HepG2 (cell line): ENCODE data around the gene RRAS2. TPM values are rescaled to one million over a fixed set of nuclear protein-coding genes. Genes with fewer than 3 reads are reported as not detected.

ENCODE experiments used
- AKNA ChIP-seq: sonication (generic); formaldehyde crosslinking; IDR thresholded peaks from 2 replicates; pipeline ENCODE4 v1.4.0; 2020; ENCODE audit warnings: missing genetic modification reagents, borderline replicate concordance
- ATF7 ChIP-seq, 2 experiments: fragments of 450-650 bp in 1 of 2; sonication (generic) in 1 of 2; formaldehyde crosslinking in 1 of 2; IDR thresholded peaks; 2 replicates each; pipeline versions ENCODE4 v1.4.0 to v1.6.1; 2016 to 2020; ENCODE audit warnings: antibody characterized with exemption in 1 of 2, mild to moderate bottlenecking in 1 of 2, missing genetic modification reagents in 1 of 2
- CBX5 ChIP-seq: sonication (generic); formaldehyde crosslinking; IDR thresholded peaks from 2 replicates; pipeline ENCODE4 v1.4.0; 2020; ENCODE audit warnings: missing genetic modification reagents, borderline replicate concordance
- CERS6 ChIP-seq: sonication (generic); formaldehyde crosslinking; IDR thresholded peaks from 2 replicates; pipeline ENCODE4 v1.5.0; 2020; ENCODE audit warnings: missing genetic modification reagents
- FOXA3 ChIP-seq: IDR thresholded peaks from 2 replicates; pipeline ENCODE4 v1.6.1; 2016; ENCODE audit warnings: missing genetic modification reagents, missing compliant biosample characterization
- HNF1A ChIP-seq, 2 experiments: sonication (generic) in 1 of 2; formaldehyde crosslinking in 1 of 2; IDR thresholded peaks; 2 replicates each; pipeline versions ENCODE4 v1.4.0 to v1.6.1; 2016 to 2020; ENCODE audit warnings: borderline replicate concordance in 1 of 2, low read depth in 1 of 2, mild to moderate bottlenecking in 1 of 2, missing genetic modification reagents in 1 of 2
- HNF4G ChIP-seq, 2 experiments: sonication (generic) in 1 of 2; formaldehyde crosslinking in 1 of 2; IDR thresholded peaks; 2 replicates each; pipeline versions ENCODE4 v1.4.0 to v1.6.1; 2011 to 2020; ENCODE audit warnings: borderline replicate concordance in 2 of 2, low read depth in 2 of 2, mild to moderate bottlenecking in 2 of 2, low read length in 1 of 2, missing genetic modification reagents in 1 of 2, moderate library complexity in 1 of 2
- HOXA9 ChIP-seq: sonication (generic); formaldehyde crosslinking; IDR thresholded peaks from 2 replicates; pipeline ENCODE4 v1.8.1; 2022; ENCODE audit warnings: missing genetic modification reagents, mild to moderate bottlenecking, moderate library complexity, borderline replicate concordance
- RELA ChIP-seq: sonication (generic); formaldehyde crosslinking; IDR thresholded peaks from 2 replicates; pipeline ENCODE4 v1.4.0; 2020; ENCODE audit warnings: missing genetic modification reagents
- RFX3 ChIP-seq: IDR thresholded peaks from 2 replicates; pipeline ENCODE4 v1.6.1; 2016; ENCODE audit warnings: missing biosample characterization, missing genetic modification reagents
- RXRB ChIP-seq: IDR thresholded peaks from 2 replicates; pipeline ENCODE4 v1.6.1; 2016; ENCODE audit warnings: borderline replicate concordance, missing genetic modification reagents, missing compliant biosample characterization
- SMAD1 ChIP-seq: sonication (generic); formaldehyde crosslinking; IDR thresholded peaks from 2 replicates; pipeline ENCODE4 v1.4.0; 2020; ENCODE audit warnings: missing genetic modification reagents, low read depth, mild to moderate bottlenecking, borderline replicate concordance
- TSC22D2 ChIP-seq: sonication (generic); formaldehyde crosslinking; IDR thresholded peaks from 2 replicates; pipeline ENCODE4 v1.5.1; 2020; ENCODE audit warnings: missing genetic modification reagents, mild to moderate bottlenecking, borderline replicate concordance
- XBP1 ChIP-seq: sonication (generic); formaldehyde crosslinking; IDR thresholded peaks from 2 replicates; pipeline ENCODE4 v1.5.0; 2020; ENCODE audit warnings: missing genetic modification reagents
- ZFP36L1 ChIP-seq: sonication (generic); formaldehyde crosslinking; IDR thresholded peaks from 2 replicates; pipeline ENCODE4 v1.8.0; 2022; ENCODE audit warnings: mild to moderate bottlenecking, missing genetic modification reagents, moderate library complexity
- ZKSCAN1 ChIP-seq: fragments of 150-350 bp; IDR thresholded peaks from 2 replicates; pipeline ENCODE4 v1.6.1; 2014; ENCODE audit warnings: low read length
- ZNF724P ChIP-seq: sonication (generic); formaldehyde crosslinking; IDR thresholded peaks from 2 replicates; pipeline ENCODE4 v1.8.0; 2022; ENCODE audit warnings: missing genetic modification reagents, borderline replicate concordance
- ZSCAN20 ChIP-seq: sonication (generic); formaldehyde crosslinking; IDR thresholded peaks from 2 replicates; pipeline ENCODE4 v1.4.0; 2020; ENCODE audit warnings: missing genetic modification reagents, mild to moderate bottlenecking, borderline replicate concordance
- polyA plus RNA-seq, 8 experiments: library from polyadenylated mRNA; depleted of rRNA in 3 of 8; stranded (reverse) in 7 of 8; unstranded in 1 of 8; fragments of >200 nt; fragmentation: Illumina TruSeq in 4 of 8; extraction: Trizol in 4 of 8; gene quantifications; 2 replicates each; pipeline versions ENCODE4 v1.2.1 to v1.2.3, GENCODE V29; 2011 to 2016; ENCODE audit warnings: low read depth in 4 of 8, missing spikeins in 1 of 8, mixed read lengths in 1 of 8; ENCODE audit not compliant: insufficient read depth in 1 of 8
- total RNA-seq, 5 experiments: library from RNA; depleted of rRNA; stranded (reverse); fragments of >200 nt; fragmentation: Illumina TruSeq; extraction: Trizol; gene quantifications; 2 replicates each; pipeline ENCODE4 v1.2.3, GENCODE V29; 2016; ENCODE audit warnings: low read depth in 1 of 5

Gene RRAS2
- total and polyA plus RNA-seq, 2 of the 13 experiments (the other 11 are each of a cell fraction or from before 2014, with no cell fraction given), result 19.0 to 44.1 TPM

GRCh38 chr11:14258221-14258935 is 100.6 kb downstream of the RRAS2 start (continued):
- TF ChIP-seq ZSCAN20 (CRISPR knock-in tag) (no peak), ZKSCAN1 (no peak), FOXA3 (peak; percentile 22; the same call in 1 of the 2 replicates), XBP1 (CRISPR knock-in tag) (no peak), SMAD1 (no peak), HOXA9 (CRISPR knock-in tag) (no peak), AKNA (CRISPR knock-in tag) (no peak), TSC22D2 (CRISPR knock-in tag) (no peak), CBX5 (CRISPR knock-in tag) (0 out of 2 replicates have a peak, but pooled peaks have one; percentile 21), HNF4G (IDR thresholded peaks at IDR 0.05; ENCODE audit: borderline replicate concordance, low read depth, low read length) (peak; percentile 75), HNF4G (CRISPR knock-in tag; IDR thresholded peaks at IDR 0.05; ENCODE audit: borderline replicate concordance, low read depth) (peak; percentile 59; the same call in 1 of the 2 replicates), RFX3 (no peak), CERS6 (CRISPR knock-in tag) (no peak), ZNF724P (CRISPR knock-in tag) (no peak), RXRB (CRISPR knock-in tag) (no peak), ATF7 (IDR thresholded peaks at IDR 0.05) (no peak), ATF7 (CRISPR knock-in tag; IDR thresholded peaks at IDR 0.05) (no peak), HNF1A (IDR thresholded peaks at IDR 0.05; ENCODE audit: low read depth) (no peak), HNF1A (CRISPR knock-in tag; IDR thresholded peaks at IDR 0.05; ENCODE audit: borderline replicate concordance) (no peak), ZFP36L1 (CRISPR knock-in tag) (no peak), RELA (CRISPR knock-in tag) (no peak)
